Activated CD4-positive, alpha-beta memory T cell treated with anti-CD3 and anti-CD28 coated beads for 36 hours (primary cell): Measurements from ENCODE around the gene CPSF7. TPM values are rescaled to one million over a fixed set of nuclear protein-coding genes. Genes with fewer than 3 reads are reported as not detected.
"Not testable (repeated sequence)": the region's sequence is repeated elsewhere in the genome, so short reads cannot be mapped to it uniquely, and the experiment has no call there.

Experiments
- CTCF ChIA-PET: fragments of 350-600 bp; sonication (Branson Sonifier 250); formaldehyde crosslinking; loops from one replicate; lab custom pipeline; 2021; ENCODE audit warnings: antibody characterized with exemption, inconsistent platforms; lab: Charles Lee
- POLR2A ChIA-PET: fragments of 350-600 bp; sonication (Branson Sonifier 250); formaldehyde crosslinking; loops from one replicate; lab custom pipeline; 2021; ENCODE audit warnings: antibody characterized with exemption; lab: Charles Lee
- DNase-seq: peaks from one replicate; pipeline ENCODE4 v3.0.0-alpha.2; 2020
- H3K27ac Mint-ChIP-seq: one replicate; pipeline ENCODE4 v1.8.0; 2021; ENCODE audit warnings: mixed read lengths
- H3K27me3 Mint-ChIP-seq: one replicate; pipeline ENCODE4 v1.8.0; 2021; ENCODE audit warnings: mixed read lengths
- H3K36me3 Mint-ChIP-seq: one replicate; pipeline ENCODE4 v1.8.0; 2021; ENCODE audit warnings: mixed read lengths
- H3K4me1 Mint-ChIP-seq: one replicate; pipeline ENCODE4 v1.8.0; 2021; ENCODE audit warnings: low read depth, mixed read lengths
- H3K4me3 Mint-ChIP-seq: one replicate; pipeline ENCODE4 v1.8.0; 2021; ENCODE audit warnings: mild to moderate bottlenecking, mixed read lengths
- H3K9me3 Mint-ChIP-seq: one replicate; pipeline ENCODE4 v1.8.0; 2021; ENCODE audit warnings: mixed read lengths
- intact Hi-C: fragments of 100-400 bp; cut with micrococcal nuclease; formaldehyde crosslinking; loops from one replicate; pipeline ENCODE4 v1.15.1; 2023
- total RNA-seq, 2 experiments: library from RNA; stranded (reverse); gene quantifications; one replicate each; pipeline ENCODE4 v1.2.3, GENCODE V29; 2021

CPSF7 gene
- total RNA-seq, 2 experiments from 2014 or later: 90.9 to 100 TPM

DNA sequence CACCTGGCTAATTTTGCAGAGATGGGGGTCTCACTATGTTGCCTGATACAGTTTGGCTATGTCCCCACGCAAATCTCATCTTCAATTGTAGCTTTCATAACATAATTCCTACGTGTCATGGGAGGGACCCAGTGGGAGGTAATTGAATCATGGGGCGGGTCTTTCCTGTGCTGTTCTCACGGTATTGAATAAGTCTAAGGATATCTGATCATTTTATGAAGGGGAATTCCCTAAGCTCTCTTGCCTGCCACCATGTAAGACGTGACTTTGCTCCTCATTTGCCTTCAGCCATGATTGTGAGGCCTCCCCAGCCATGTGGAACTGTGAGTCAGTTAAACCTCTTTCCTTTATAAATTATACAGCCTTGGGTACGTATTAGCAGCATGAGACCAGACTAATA is 37.8 kb upstream of the CPSF7 start:
- H3K27me3 Mint-ChIP-seq, intact Hi-C loops, DNase-seq, H3K4me1 Mint-ChIP-seq, H3K27ac Mint-ChIP-seq, H3K4me3 Mint-ChIP-seq, H3K9me3 Mint-ChIP-seq: not testable (repeated sequence)
- CTCF ChIA-PET: interaction anchor here (0.5 to 1.7 kb wide), 3 partner anchors 21 to 49 kb away, joined by 3 to 14 read pairs (median 8); no protein-coding TSS in a partner anchor
- peaks cover 10% of the 10 kb centered on the region for H3K36me3 Mint-ChIP-seq
- POLR2A ChIA-PET: interaction anchor here (0.6 kb wide), 1 partner anchor 9 kb away, joined by 6 read pairs; no protein-coding TSS in a partner anchor

- ChIA-PET CTCF (interaction anchor here (0.6 to 1.4 kb wide), 4 partner anchors 14 to 632 kb away, joined by 3 to 5 read pairs (median 3); no protein-coding TSS in a partner anchor), POLR2A (interaction anchor here (0.6 kb wide), 2 partner anchors 10 to 13 kb away, joined by 3 to 4 read pairs; no protein-coding TSS in a partner anchor)
- Mint-ChIP-seq H3K27ac (no peak overlapping the region), H3K27me3 (no peaks in the 10 kb centered on the region), H3K9me3 (no peaks in the 10 kb centered on the region), H3K4me3 (no peak overlapping the region), H3K36me3 (no peaks in the 10 kb centered on the region), H3K4me1 (no peaks in the 10 kb centered on the region)
- intact Hi-C loops: no loop called here
- DNase-seq: no peak
These were observed 31.2 kb upstream of the CPSF7 start for GRCh38 chr11:61460986-61461385.

GRCh38 chr11:61460474-61460881 is 30.7 kb upstream of the CPSF7 start:
- CTCF ChIA-PET: interaction anchor here (0.7 to 0.8 kb wide), 2 partner anchors 56 to 62 kb away, joined by 3 read pairs; no protein-coding TSS in a partner anchor
- Mint-ChIP-seq H3K9me3 (no peaks in the 10 kb centered on the region), H3K27ac (no peak overlapping the region), H3K4me3 (no peak overlapping the region), H3K36me3 (peaks cover 3% of the 10 kb centered on the region), H3K27me3 (no peaks in the 10 kb centered on the region), H3K4me1 (no peaks in the 10 kb centered on the region)
- no peak for DNase-seq
- POLR2A ChIA-PET: no interaction called here
- intact Hi-C loops: no loop called here

- Mint-ChIP-seq H3K27me3 (no peaks in the 10 kb centered on the region), H3K27ac (no peak overlapping the region), H3K4me1 (no peaks in the 10 kb centered on the region), H3K4me3 (no peak overlapping the region), H3K36me3 (peaks cover 19% of the 10 kb centered on the region), H3K9me3 (no peaks in the 10 kb centered on the region)
- intact Hi-C loops: no loop called here
- POLR2A ChIA-PET: no interaction called here
- DNase-seq: no peak
- CTCF ChIA-PET: no interaction called here
These were observed 24.7 kb upstream of the CPSF7 start for GRCh38 chr11:61454520-61454919.

GRCh38 chr11:61453695-61454094 is 23.9 kb upstream of the CPSF7 start:
- intact Hi-C loops: no loop called here
- no peaks in the 10 kb centered on the region for H3K9me3 Mint-ChIP-seq
- no peak overlapping the region for H3K27ac Mint-ChIP-seq
- no peak overlapping the region for H3K4me3 Mint-ChIP-seq
- ChIA-PET POLR2A (no interaction called here), CTCF (interaction anchor here (1.1 to 1.6 kb wide), 2 partner anchors 18 to 63 kb away, joined by 5 to 8 read pairs; no protein-coding TSS in a partner anchor)
- H3K4me1 Mint-ChIP-seq: no peaks in the 10 kb centered on the region
- H3K27me3 Mint-ChIP-seq: no peaks in the 10 kb centered on the region
- H3K36me3 Mint-ChIP-seq: peaks cover 25% of the 10 kb centered on the region
- DNase-seq: no peak

- intact Hi-C loops: no loop called here
- Mint-ChIP-seq H3K9me3 (no peaks in the 10 kb centered on the region), H3K36me3 (peaks cover 32% of the 10 kb centered on the region), H3K27me3 (no peaks in the 10 kb centered on the region), H3K4me1 (peaks cover 5% of the 10 kb centered on the region), H3K27ac (no peak overlapping the region), H3K4me3 (no peak overlapping the region)
- ChIA-PET CTCF (interaction anchor here (0.8 to 1.9 kb wide), 5 partner anchors 18 to 64 kb away, joined by 3 to 9 read pairs (median 4); no protein-coding TSS in a partner anchor), POLR2A (no interaction called here)
- no peak for DNase-seq
These were observed 23.1 kb upstream of the CPSF7 start for GRCh38 chr11:61452825-61453224.

DNA sequence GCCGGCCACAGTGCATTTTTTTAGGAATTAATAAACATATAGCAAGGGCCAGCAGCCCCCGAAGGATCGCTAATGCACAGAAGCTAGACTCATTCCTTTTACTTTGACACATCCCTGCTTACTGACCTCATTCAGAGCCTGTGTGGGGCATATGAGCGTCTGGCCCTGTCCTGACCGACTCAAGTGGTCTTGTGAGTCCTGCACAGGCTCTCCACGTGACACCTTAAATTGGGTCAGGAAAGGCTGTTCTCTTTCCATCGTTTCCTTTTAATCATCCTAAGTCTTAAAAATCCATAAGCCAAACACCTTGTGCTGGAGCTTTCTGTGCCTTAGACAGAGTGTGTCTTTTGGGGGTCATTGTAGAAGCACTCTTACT is 18.8 kb upstream of the CPSF7 start:
- intact Hi-C loops: no loop called here
- Mint-ChIP-seq H3K4me1 (peaks cover 33% of the 10 kb centered on the region), H3K27ac (no peak overlapping the region), H3K36me3 (peaks cover 47% of the 10 kb centered on the region), H3K4me3 (no peak overlapping the region), H3K27me3 (no peaks in the 10 kb centered on the region), H3K9me3 (no peaks in the 10 kb centered on the region)
- no peak for DNase-seq
- ChIA-PET CTCF (interaction anchor here (1.5 to 6.2 kb wide), 5 partner anchors 13 to 190 kb away, joined by 4 to 101 read pairs (median 47); no protein-coding TSS in a partner anchor), POLR2A (interaction anchor here (0.9 kb wide), 1 partner anchor 476 kb away, joined by 3 read pairs; no protein-coding TSS in a partner anchor)

GRCh38 chr11:61447601-61448551 is 18.1 kb upstream of the CPSF7 start:
- peak; percentile 40 for DNase-seq
- H3K36me3 Mint-ChIP-seq: peaks cover 51% of the 10 kb centered on the region
- ChIA-PET POLR2A (interaction anchor here (0.6 to 3.0 kb wide), 4 partner anchors 13 to 475 kb away, joined by 3 to 28 read pairs (median 4); partner anchors contain the start of genes CPSF7 and SDHAF2), CTCF (interaction anchor here (0.7 to 6.2 kb wide), 18 partner anchors 13 to 616 kb away, joined by 3 to 101 read pairs (median 10); partner anchors contain the start of genes CPSF7, LRRC10B and SDHAF2)
- peaks cover 38% of the 10 kb centered on the region for H3K4me1 Mint-ChIP-seq
- intact Hi-C loops: loop anchor here (1.0 to 2.0 kb wide), 2 partner anchors 11 to 61 kb away; partner anchors contain the start of gene LRRC10B
- no peak overlapping the region for H3K4me3 Mint-ChIP-seq
- H3K9me3 Mint-ChIP-seq: no peaks in the 10 kb centered on the region
- H3K27ac Mint-ChIP-seq: peak overlapping the region; percentile 86
- H3K27me3 Mint-ChIP-seq: no peaks in the 10 kb centered on the region

- peak overlapping the region; percentile 74 for H3K27ac Mint-ChIP-seq
- intact Hi-C loops: loop anchor here (1.0 to 2.0 kb wide), 3 partner anchors 17 to 71 kb away; partner anchors contain the start of genes CPSF7 and LRRC10B
- ChIA-PET POLR2A (interaction anchor here (0.7 to 3.0 kb wide), 3 partner anchors 16 to 93 kb away, joined by 4 to 28 read pairs (median 4); partner anchors contain the start of genes CPSF7 and SDHAF2), CTCF (interaction anchor here (0.8 to 6.2 kb wide), 34 partner anchors 11 to 615 kb away, joined by 3 to 101 read pairs (median 6); partner anchors contain the start of genes CPSF7, LRRC10B, SDHAF2 and TMEM216)
- DNase-seq: peak; percentile 92
- peaks cover 53% of the 10 kb centered on the region for H3K36me3 Mint-ChIP-seq
- no peak overlapping the region for H3K4me3 Mint-ChIP-seq
- peaks cover 44% of the 10 kb centered on the region for H3K4me1 Mint-ChIP-seq
- H3K27me3 Mint-ChIP-seq: no peaks in the 10 kb centered on the region
- no peaks in the 10 kb centered on the region for H3K9me3 Mint-ChIP-seq
These were observed 16.5 kb upstream of the CPSF7 start for GRCh38 chr11:61446211-61446651.

DNA sequence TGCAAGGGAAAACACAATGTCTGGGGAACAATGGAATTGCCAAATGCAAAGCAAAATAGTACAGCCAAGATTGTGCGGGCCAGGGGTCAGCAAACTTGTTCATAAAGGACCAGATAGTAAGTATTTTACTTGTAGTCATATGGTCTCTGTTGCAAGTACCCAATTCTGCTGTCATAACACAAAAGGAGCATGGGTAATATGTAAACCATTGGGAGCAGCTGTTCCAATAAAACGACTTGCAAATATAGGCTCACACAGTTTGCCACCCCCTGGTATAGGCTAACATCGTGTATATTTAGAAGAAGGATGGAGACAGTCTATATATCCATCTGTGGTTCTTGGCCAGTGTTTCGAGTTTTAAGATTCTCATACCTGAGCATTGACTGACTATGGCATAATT is 15.7 kb upstream of the CPSF7 start:
- Mint-ChIP-seq H3K4me1 (peaks cover 44% of the 10 kb centered on the region), H3K4me3 (no peak overlapping the region), H3K36me3 (peaks cover 54% of the 10 kb centered on the region), H3K27ac (no peak overlapping the region), H3K9me3 (no peaks in the 10 kb centered on the region), H3K27me3 (no peaks in the 10 kb centered on the region)
- intact Hi-C loops: no loop called here
- ChIA-PET CTCF (interaction anchor here (0.8 to 6.2 kb wide), 29 partner anchors 10 to 352 kb away, joined by 3 to 101 read pairs (median 9); partner anchors contain the start of genes CPSF7, LRRC10B, SDHAF2 and TMEM216), POLR2A (interaction anchor here (3.0 kb wide), 1 partner anchor 16 kb away, joined by 28 read pairs; the partner anchor contains the start of genes CPSF7 and SDHAF2)
- DNase-seq: no peak

GRCh38 chr11:61442616-61443015 is 12.8 kb upstream of the CPSF7 start:
- peak overlapping the region; percentile 35 for H3K27ac Mint-ChIP-seq
- H3K4me1 Mint-ChIP-seq: peaks cover 37% of the 10 kb centered on the region
- no peak for DNase-seq
- CTCF ChIA-PET: interaction anchor here (1.1 to 1.3 kb wide), 3 partner anchors 9 to 196 kb away, joined by 3 to 4 read pairs (median 3); no protein-coding TSS in a partner anchor
- H3K27me3 Mint-ChIP-seq: no peaks in the 10 kb centered on the region
- intact Hi-C loops: no loop called here
- POLR2A ChIA-PET: no interaction called here
- H3K36me3 Mint-ChIP-seq: peaks cover 53% of the 10 kb centered on the region
- H3K9me3 Mint-ChIP-seq: no peaks in the 10 kb centered on the region
- H3K4me3 Mint-ChIP-seq: no peak overlapping the region
